Cardiac muscle cell (in vitro differentiated cells and primary cell): ENCODE results near the gene DCBLD2. TPM values are rescaled to one million over a fixed set of nuclear protein-coding genes. Genes with fewer than 3 reads are reported as not detected.

ENCODE experiments used
- DNase-seq, 2 donors: peaks; one replicate each; pipeline versions ENCODE4 v3.0.0 to v3.0.0-alpha.2; 2010 to 2017; ENCODE audit warnings: low read depth in 1 of 2, low spot score in 1 of 2
- H3K27ac ChIP-seq: fragments of 200-600 bp; sonication (generic); 2 replicates; pipeline ENCODE4 v1.5.1; 2016
- H3K27me3 ChIP-seq: fragments of 200-600 bp; sonication (generic); 2 replicates; pipeline ENCODE4 v1.6.0; 2016; ENCODE audit warnings: control low read depth
- H3K36me3 ChIP-seq: fragments of 200-600 bp; sonication (generic); 2 replicates; pipeline ENCODE4 v1.5.1; 2016; ENCODE audit warnings: control low read depth
- H3K4me1 ChIP-seq: fragments of 200-600 bp; sonication (generic); 2 replicates; pipeline ENCODE4 v1.8.1; 2017; ENCODE audit warnings: low read depth, mild to moderate bottlenecking, mixed run types
- H3K4me3 ChIP-seq: fragments of 200-600 bp; sonication (generic); 2 replicates; pipeline ENCODE4 v1.5.1; 2016; ENCODE audit warnings: mild to moderate bottlenecking
- H3K9me3 ChIP-seq: fragments of 200-600 bp; sonication (generic); 2 replicates; pipeline ENCODE4 v1.5.1; 2017; ENCODE audit warnings: low read depth, mild to moderate bottlenecking, control low read depth
- CTCF ChIP-seq: IDR thresholded peaks from 2 replicates; pipeline ENCODE4 v1.5.1; 2012; ENCODE audit warnings: low read depth, mild to moderate bottlenecking, low read length
- polyA plus RNA-seq: library from polyadenylated mRNA; unstranded; fragments of >200 nt; fragmentation: Nextera tagmentation; extraction: Ambion mirVana; gene quantifications from 2 replicates; pipeline ENCODE4 v1.2.1, GENCODE V29; 2016
- total RNA-seq: library from RNA; depleted of rRNA; stranded (reverse); fragments of >200 nt; gene quantifications from 2 replicates; pipeline ENCODE4 v1.2.3, GENCODE V29; 2016

The DCBLD2 gene
- 53.9 and 88.4 TPM in 2 replicates for total RNA-seq
- polyA plus RNA-seq, result 47.6 and 48.0 TPM in 2 replicates

- H3K4me1 ChIP-seq, result peaks cover 32% of the 10 kb centered on the region
- DNase-seq, result peak; percentile 98 to 100
- no peak for TF ChIP-seq CTCF
- H3K27ac ChIP-seq, result peak within 1 kb of the TSS; percentile 87
- H3K36me3 ChIP-seq, result no peaks in the 10 kb centered on the region
- peak within 1 kb of the TSS; percentile 55 for H3K4me3 ChIP-seq
- H3K27me3 ChIP-seq, result no peaks in the 10 kb centered on the region
- H3K9me3 ChIP-seq, result no peaks in the 10 kb centered on the region
These were observed at the start of gene DCBLD2 for GRCh38 chr3:98901392-98902350. TSS of gene DCBLD2 (minus strand) at chr3:98901695. CDS start at chr3:98901326, 369 bp downstream.

- Histone ChIP-seq H3K9me3 (no peaks in the 10 kb centered on the region), H3K4me1 (no peaks in the 10 kb centered on the region), H3K4me3 (no peak overlapping the region), H3K27ac (no peak overlapping the region), H3K27me3 (no peaks in the 10 kb centered on the region), H3K36me3 (no peaks in the 10 kb centered on the region)
- DNase-seq, result no peak
- no peak for TF ChIP-seq CTCF
These were observed 44.2 kb upstream of the DCBLD2 start for GRCh38 chr3:98945666-98946065.

- DNase-seq, result peak in 1 of 2 donors; percentile 65
- Histone ChIP-seq H3K27me3 (no peaks in the 10 kb centered on the region), H3K4me1 (no peaks in the 10 kb centered on the region), H3K36me3 (no peaks in the 10 kb centered on the region), H3K27ac (no peak overlapping the region), H3K9me3 (no peaks in the 10 kb centered on the region), H3K4me3 (no peak overlapping the region)
- TF ChIP-seq CTCF, result no peak
These were observed 43.6 kb upstream of the DCBLD2 start for GRCh38 chr3:98945101-98945524.

GRCh38 chr3:98930413-98930812 lies 28.9 kb upstream of the DCBLD2 start:
- DNase-seq, result no peak
- Histone ChIP-seq H3K27me3 (no peaks in the 10 kb centered on the region), H3K36me3 (no peaks in the 10 kb centered on the region), H3K4me3 (no peak overlapping the region), H3K4me1 (no peaks in the 10 kb centered on the region), H3K27ac (no peak overlapping the region), H3K9me3 (no peaks in the 10 kb centered on the region)
- TF ChIP-seq CTCF, result no peak

- no peak for TF ChIP-seq CTCF
- Histone ChIP-seq H3K27me3 (no peaks in the 10 kb centered on the region), H3K4me1 (no peaks in the 10 kb centered on the region), H3K36me3 (no peaks in the 10 kb centered on the region), H3K27ac (no peak overlapping the region), H3K9me3 (no peaks in the 10 kb centered on the region), H3K4me3 (no peak overlapping the region)
- peak in 1 of 2 donors; percentile 13 for DNase-seq
These were observed 20.5 kb upstream of the DCBLD2 start for GRCh38 chr3:98921957-98922356.
